ENCODE data around the gene IFRD2.

Gene IFRD2

DNA sequence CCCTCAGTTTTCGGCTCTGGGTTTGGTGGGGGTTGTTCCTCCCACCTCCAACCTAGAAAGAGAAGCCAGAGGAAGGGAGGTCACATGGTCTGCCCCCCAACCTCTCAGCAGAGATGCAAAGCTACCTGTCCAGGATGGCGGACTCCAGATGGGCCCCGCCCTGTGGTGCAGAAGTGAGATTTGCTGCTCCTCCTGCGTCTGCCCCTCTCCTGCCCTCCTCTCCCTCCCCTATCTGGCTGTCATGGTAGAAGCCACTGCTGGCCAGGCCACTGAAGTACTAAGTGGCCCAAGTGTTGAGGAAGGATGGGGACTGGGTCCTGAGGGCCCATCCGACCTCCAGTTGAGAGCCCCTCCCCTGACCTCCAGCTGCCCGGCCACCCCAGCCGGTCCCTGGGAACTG lies 25.4 kb downstream of the IFRD2 start:
- H3K27ac ChIP-seq = peak overlapping the region; percentile 73

GRCh38 chr3:50266017-50266416 lies 26.2 kb downstream of the IFRD2 start:
- no peak for TF ChIP-seq ZFX (IDR thresholded peaks at IDR 0.05; ENCODE audit: borderline replicate concordance)
- TF ChIP-seq, protein P1, sequence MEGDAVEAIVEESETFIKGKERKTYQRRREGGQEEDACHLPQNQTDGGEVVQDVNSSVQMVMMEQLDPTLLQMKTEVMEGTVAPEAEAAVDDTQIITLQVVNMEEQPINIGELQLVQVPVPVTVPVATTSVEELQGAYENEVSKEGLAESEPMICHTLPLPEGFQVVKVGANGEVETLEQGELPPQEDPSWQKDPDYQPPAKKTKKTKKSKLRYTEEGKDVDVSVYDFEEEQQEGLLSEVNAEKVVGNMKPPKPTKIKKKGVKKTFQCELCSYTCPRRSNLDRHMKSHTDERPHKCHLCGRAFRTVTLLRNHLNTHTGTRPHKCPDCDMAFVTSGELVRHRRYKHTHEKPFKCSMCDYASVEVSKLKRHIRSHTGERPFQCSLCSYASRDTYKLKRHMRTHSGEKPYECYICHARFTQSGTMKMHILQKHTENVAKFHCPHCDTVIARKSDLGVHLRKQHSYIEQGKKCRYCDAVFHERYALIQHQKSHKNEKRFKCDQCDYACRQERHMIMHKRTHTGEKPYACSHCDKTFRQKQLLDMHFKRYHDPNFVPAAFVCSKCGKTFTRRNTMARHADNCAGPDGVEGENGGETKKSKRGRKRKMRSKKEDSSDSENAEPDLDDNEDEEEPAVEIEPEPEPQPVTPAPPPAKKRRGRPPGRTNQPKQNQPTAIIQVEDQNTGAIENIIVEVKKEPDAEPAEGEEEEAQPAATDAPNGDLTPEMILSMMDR (IDR thresholded peaks at IDR 0.05) = no peak

More for the DNA sequence above, 25.4 kb downstream of the IFRD2 start:
- TF ChIP-seq, protein P1 (IDR thresholded peaks at IDR 0.05) = no peak
- TF ChIP-seq ZFX (IDR thresholded peaks at IDR 0.05; ENCODE audit: borderline replicate concordance) = no peak

GRCh38 chr3:50265571-50265970 lies 26.7 kb downstream of the IFRD2 start:
- no peak for TF ChIP-seq ZFX (IDR thresholded peaks at IDR 0.05; ENCODE audit: borderline replicate concordance)
- TF ChIP-seq, protein P1 (IDR thresholded peaks at IDR 0.05) = no peak
- peak overlapping the region; percentile 73 for H3K27ac ChIP-seq

More at GRCh38 chr3:50266017-50266416, 26.2 kb downstream of the IFRD2 start:
- peak overlapping the region; percentile 73 for H3K27ac ChIP-seq

- peak overlapping the region; percentile 73; the same call in 1 of the 2 replicates for H3K27ac ChIP-seq
- no peak for TF ChIP-seq ZFX (IDR thresholded peaks at IDR 0.05; ENCODE audit: borderline replicate concordance)
- TF ChIP-seq, protein P1 (IDR thresholded peaks at IDR 0.05) = no peak
Observed at GRCh38 chr3:50264964-50265485, 27.2 kb downstream of the IFRD2 start.

DNA sequence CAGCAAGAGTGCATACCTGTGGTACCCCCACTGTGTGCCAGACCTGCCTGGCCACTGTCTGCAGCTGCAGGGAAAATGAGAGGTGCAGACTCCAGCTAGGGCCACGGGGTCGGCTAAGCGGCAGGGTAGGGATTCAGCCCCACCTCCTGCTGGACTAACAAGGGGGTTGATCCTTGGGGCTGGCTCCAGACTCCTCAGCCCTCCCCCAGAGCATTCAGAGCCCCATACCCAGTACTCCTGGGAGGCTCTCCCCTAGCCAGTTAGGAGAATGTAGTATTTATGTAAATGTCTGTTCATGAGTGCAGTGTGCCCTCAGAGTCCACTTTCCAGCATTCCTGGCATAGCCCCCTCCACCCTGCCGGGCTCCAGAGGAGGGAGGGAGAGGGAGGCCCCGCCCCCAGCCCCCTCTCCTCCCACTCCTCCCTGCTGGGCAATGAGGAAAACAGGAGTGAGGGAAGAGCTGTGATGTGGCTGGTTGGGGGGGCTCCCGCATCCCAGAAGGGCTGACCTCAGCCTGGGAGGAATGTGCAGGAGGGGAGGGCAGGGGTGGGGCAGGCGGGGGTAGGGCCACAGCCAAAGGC lies 27.8 kb downstream of the IFRD2 start:
- TF ChIP-seq, protein P1 (IDR thresholded peaks at IDR 0.05) = no peak
- TF ChIP-seq ZFX (IDR thresholded peaks at IDR 0.05; ENCODE audit: borderline replicate concordance) = no peak
- peak overlapping the region; percentile 25 for H3K27ac ChIP-seq

DNA sequence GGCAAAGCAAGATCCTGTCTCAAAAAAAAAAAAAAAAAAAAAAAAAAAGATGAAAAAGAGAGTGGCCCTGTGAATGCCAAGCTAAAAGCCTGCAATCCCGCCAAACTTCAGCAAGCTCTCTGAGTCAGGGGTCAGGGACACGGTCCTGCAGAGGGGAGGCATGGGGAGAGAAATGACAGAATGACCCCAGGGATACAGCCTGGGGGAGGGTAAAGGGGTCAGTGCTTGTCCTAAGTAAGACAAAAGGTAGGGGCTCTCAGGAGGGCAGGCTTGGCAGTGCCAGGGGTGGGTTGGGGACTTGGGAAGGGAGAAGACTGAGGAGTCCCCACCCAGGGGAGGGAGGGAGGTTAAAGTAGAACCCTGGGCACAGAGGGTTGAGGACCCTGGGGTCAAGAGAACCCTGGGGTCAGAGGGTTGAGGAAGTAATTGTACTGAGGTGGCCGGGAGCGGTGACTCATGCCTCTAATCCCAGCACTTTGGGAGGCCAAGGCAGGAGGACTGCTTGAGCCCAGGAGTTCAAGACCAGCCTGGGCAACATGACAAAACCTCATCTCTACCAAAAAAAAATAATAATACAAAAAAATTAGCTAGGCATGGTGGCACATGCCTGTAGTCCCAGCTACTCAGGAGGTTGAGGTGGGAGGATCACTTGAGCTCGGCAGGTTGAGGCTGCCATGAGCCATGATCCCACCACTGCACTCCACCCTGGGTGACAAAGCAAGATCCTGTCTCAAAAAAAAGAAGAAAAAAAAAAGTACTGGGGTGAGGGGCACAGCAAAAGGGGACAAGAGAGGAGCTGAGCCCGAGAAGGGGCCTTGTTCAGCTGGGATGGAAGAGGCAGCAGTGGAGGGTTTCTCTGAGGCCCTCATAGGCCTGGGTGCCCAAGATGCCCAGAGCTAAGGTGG lies 28.5 kb downstream of the IFRD2 start:
- peak overlapping the region; percentile 27; the same call in 1 of the 2 replicates for H3K27ac ChIP-seq

More for the DNA sequence above, 28.5 kb downstream of the IFRD2 start:
- TF ChIP-seq ZFX (IDR thresholded peaks at IDR 0.05; ENCODE audit: borderline replicate concordance) = no peak
- TF ChIP-seq, protein P1 (IDR thresholded peaks at IDR 0.05) = no peak

Data from 22Rv1 (cell line).